ENCODE results near the gene LPP.

Gene LPP

GRCh38 chr3:188134856-188135255 is 19.1 kb upstream of the LPP start:
- DNase-seq (ENCODE audit: low read depth in 3 of 3, low spot score in 1 of 3): no peak

GRCh38 chr3:188135271-188135670 is 18.7 kb upstream of the LPP start:
- no peak for DNase-seq (ENCODE audit: low read depth in 3 of 3, low spot score in 1 of 3)

- no peak for DNase-seq (ENCODE audit: low read depth in 3 of 3, low spot score in 1 of 3)
Measured at GRCh38 chr3:188137051-188137450, 16.9 kb upstream of the LPP start.

- DNase-seq (ENCODE audit: low read depth in 3 of 3, low spot score in 1 of 3): no peak
Measured at GRCh38 chr3:188139466-188139865, 14.5 kb upstream of the LPP start.

- DNase-seq (ENCODE audit: low read depth in 3 of 3, low spot score in 1 of 3): no peak
Measured at GRCh38 chr3:188146219-188146618, 7.7 kb upstream of the LPP start.

GRCh38 chr3:188147782-188148181 is 6.2 kb upstream of the LPP start:
- DNase-seq (ENCODE audit: low read depth in 3 of 3, low spot score in 1 of 3): no peak

- DNase-seq (ENCODE audit: low read depth in 3 of 3, low spot score in 1 of 3): no peak
Measured at GRCh38 chr3:188148318-188148717, 5.6 kb upstream of the LPP start.

GRCh38 chr3:188149587-188149986 is 4.4 kb upstream of the LPP start:
- DNase-seq (ENCODE audit: low read depth in 3 of 3, low spot score in 1 of 3): no peak

- no peak for DNase-seq (ENCODE audit: low read depth in 3 of 3, low spot score in 1 of 3)
Measured at GRCh38 chr3:188150982-188151381, 3.0 kb upstream of the LPP start.

- DNase-seq (ENCODE audit: low read depth in 3 of 3, low spot score in 1 of 3): no peak
Measured at GRCh38 chr3:188151438-188151837, 2.5 kb upstream of the LPP start.

- DNase-seq (ENCODE audit: low read depth in 3 of 3, low spot score in 1 of 3): no peak
Measured at GRCh38 chr3:188152660-188153436, 1.1 kb upstream of the LPP start.

GRCh38 chr3:188153437-188154013 is 432 bp upstream of the LPP start:
- DNase-seq (ENCODE audit: low read depth in 3 of 3, low spot score in 1 of 3): peak in 1 of 3 donors; percentile 20

GRCh38 chr3:188154809-188155574 is 1.0 kb downstream of the LPP start:
- no peak for DNase-seq (ENCODE audit: low read depth in 3 of 3, low spot score in 1 of 3)

GRCh38 chr3:188156056-188156455 is 2.1 kb downstream of the LPP start:
- DNase-seq (ENCODE audit: low read depth in 3 of 3, low spot score in 1 of 3): no peak

- DNase-seq (ENCODE audit: low read depth in 3 of 3, low spot score in 1 of 3): no peak
Measured at GRCh38 chr3:188157407-188157806, 3.5 kb downstream of the LPP start.

GRCh38 chr3:188157971-188158370 is 4.0 kb downstream of the LPP start:
- DNase-seq (ENCODE audit: low read depth in 3 of 3, low spot score in 1 of 3): no peak

- DNase-seq (ENCODE audit: low read depth in 3 of 3, low spot score in 1 of 3): no peak
Measured at GRCh38 chr3:188158731-188159310, 4.9 kb downstream of the LPP start.

- DNase-seq (ENCODE audit: low read depth in 3 of 3, low spot score in 1 of 3): no peak
Measured at GRCh38 chr3:188160751-188161150, 6.8 kb downstream of the LPP start.

- no peak for DNase-seq (ENCODE audit: low read depth in 3 of 3, low spot score in 1 of 3)
Measured at GRCh38 chr3:188164248-188164687, 10.3 kb downstream of the LPP start.

GRCh38 chr3:188165596-188165995 is 11.6 kb downstream of the LPP start:
- DNase-seq (ENCODE audit: low read depth in 3 of 3, low spot score in 1 of 3): no peak

GRCh38 chr3:188166441-188166840 is 12.5 kb downstream of the LPP start:
- DNase-seq (ENCODE audit: low read depth in 3 of 3, low spot score in 1 of 3): no peak

- DNase-seq (ENCODE audit: low read depth in 3 of 3, low spot score in 1 of 3): no peak
Measured at GRCh38 chr3:188168186-188168585, 14.2 kb downstream of the LPP start.
